ENCODE measurements around the gene MPEG1.

The MPEG1 gene

DNA sequence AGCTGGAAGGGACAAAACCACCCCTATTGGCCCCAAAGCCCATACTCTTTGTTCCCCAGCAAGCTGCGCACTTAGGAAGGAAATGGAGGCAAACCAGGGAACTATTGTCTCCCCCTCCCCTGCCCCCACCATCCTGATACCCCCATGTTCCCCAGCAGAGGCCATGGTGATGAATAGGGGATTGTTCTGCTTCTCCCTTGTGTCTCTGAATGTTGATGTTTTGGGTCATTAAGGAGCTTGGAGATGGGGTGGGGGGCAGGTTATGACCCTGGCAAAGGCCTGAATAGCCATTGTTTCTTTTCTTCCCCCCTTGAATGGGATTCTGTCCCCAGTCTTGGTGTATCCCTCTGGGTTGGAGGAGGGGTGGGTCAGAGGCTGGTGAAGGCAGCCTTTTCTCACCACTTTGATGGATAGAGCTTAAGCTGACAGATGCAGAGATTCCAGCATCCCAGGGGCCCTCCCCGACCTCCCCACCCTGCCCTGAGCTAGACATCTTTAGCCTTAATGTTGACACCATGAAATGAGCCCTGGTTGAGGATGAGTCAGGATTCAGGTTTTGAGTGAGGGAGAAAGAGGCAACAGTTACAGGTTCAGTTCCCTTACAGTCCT is 32.5 kb downstream of the MPEG1 start:
- TF ChIP-seq, protein P1, sequence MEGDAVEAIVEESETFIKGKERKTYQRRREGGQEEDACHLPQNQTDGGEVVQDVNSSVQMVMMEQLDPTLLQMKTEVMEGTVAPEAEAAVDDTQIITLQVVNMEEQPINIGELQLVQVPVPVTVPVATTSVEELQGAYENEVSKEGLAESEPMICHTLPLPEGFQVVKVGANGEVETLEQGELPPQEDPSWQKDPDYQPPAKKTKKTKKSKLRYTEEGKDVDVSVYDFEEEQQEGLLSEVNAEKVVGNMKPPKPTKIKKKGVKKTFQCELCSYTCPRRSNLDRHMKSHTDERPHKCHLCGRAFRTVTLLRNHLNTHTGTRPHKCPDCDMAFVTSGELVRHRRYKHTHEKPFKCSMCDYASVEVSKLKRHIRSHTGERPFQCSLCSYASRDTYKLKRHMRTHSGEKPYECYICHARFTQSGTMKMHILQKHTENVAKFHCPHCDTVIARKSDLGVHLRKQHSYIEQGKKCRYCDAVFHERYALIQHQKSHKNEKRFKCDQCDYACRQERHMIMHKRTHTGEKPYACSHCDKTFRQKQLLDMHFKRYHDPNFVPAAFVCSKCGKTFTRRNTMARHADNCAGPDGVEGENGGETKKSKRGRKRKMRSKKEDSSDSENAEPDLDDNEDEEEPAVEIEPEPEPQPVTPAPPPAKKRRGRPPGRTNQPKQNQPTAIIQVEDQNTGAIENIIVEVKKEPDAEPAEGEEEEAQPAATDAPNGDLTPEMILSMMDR (IDR thresholded peaks at IDR 0.05; ENCODE audit: low read length, missing control alignments) = no peak
- H3K4me3 ChIP-seq (replicated peaks; ENCODE audit: low read depth, low read length) = no peak overlapping the region
- DNase-seq (ENCODE audit: low read depth) = no peak

DNA sequence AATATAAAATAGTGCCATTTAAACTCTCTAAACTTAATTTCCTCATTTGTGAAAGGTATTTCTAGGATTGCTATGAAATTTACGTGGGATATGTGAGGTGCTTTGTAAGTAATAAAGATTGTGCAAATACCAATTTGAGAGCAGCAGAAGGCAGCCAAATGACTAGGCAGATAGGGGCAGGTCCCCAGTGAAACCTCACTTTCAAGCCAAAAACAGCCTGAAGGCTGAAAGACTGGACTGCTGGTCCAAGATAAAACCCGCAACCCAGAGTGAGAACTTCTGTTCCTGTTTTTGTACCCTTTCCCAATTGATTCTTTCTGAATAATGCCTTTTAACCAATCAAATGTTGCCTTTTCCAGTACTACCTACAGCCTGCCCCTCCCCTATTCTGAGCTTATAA is 33.6 kb downstream of the MPEG1 start:
- TF ChIP-seq, protein P1 (IDR thresholded peaks at IDR 0.05; ENCODE audit: low read length, missing control alignments) = no peak
- no peak for DNase-seq (ENCODE audit: low read depth)

DNA sequence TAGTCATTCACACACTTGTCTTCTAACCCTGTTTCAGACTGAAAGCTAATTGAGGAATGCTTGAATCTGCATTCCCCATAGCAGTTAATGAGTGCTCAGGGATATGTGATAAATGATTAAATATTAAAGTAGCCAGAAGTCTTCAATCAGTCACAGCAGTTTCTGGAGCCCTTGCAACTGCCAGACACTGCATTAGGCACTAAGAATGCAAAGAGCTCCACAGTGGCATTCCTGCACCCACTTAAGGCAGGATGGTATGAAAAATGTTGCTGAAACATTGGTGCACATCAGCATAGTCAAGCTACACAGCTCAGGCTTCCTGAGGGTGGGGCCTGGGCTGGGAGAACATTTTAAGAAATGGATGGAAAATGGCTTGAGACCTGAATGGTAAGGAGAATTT is 34.3 kb downstream of the MPEG1 start:
- no peak overlapping the region for H3K4me3 ChIP-seq (replicated peaks; ENCODE audit: low read depth, low read length)
- no peak for DNase-seq (ENCODE audit: low read depth)
- TF ChIP-seq, protein P1 (IDR thresholded peaks at IDR 0.05; ENCODE audit: low read length, missing control alignments) = no peak

More for the DNA sequence above, 33.6 kb downstream of the MPEG1 start:
- H3K4me3 ChIP-seq (replicated peaks; ENCODE audit: low read depth, low read length) = no peak overlapping the region

DNA sequence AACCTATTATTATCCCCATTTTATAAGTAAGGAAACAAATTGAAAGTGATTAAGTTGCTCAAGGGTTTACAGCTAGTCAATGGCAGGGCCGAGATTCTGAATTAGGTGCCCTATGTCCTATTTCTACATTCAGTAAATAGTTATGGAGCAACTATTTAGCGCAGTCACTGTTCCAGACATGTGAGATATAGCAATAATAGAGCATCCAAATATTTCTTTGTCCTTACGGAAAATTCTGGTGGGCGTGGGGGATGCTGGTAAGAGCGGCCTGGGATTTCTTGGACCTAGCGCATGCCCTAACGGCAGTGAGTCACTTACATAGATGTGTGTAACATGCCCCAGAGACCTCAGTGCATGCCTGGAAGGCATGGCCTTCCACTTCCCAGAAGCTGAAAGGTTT is 36.4 kb downstream of the MPEG1 start:
- TF ChIP-seq, protein P1 (IDR thresholded peaks at IDR 0.05; ENCODE audit: low read length, missing control alignments) = no peak
- H3K4me3 ChIP-seq (replicated peaks; ENCODE audit: low read depth, low read length) = no peak overlapping the region
- DNase-seq (ENCODE audit: low read depth) = no peak

DNA sequence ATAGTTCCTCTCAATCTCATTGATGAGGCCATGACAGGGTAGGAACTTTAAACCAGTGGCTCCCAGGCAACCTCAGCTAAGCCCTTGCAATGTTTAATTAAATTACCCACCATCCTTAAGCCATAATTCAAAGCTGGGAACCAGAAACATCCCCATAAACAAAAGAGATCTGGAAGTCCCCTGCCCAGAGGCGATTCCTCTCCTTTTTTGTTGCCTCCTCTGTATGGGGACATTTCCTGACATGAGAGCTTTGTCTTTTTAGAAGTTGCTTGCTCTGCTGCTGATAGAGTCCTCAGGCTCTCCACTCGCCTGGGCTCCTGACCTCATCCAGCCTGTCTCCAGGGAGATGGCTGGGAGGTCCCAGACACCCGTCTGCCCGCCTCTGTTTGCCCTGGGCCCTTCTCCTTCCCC is 37.6 kb downstream of the MPEG1 start:
- no peak overlapping the region for H3K4me3 ChIP-seq (replicated peaks; ENCODE audit: low read depth, low read length)
- TF ChIP-seq, protein P1 (IDR thresholded peaks at IDR 0.05; ENCODE audit: low read length, missing control alignments) = no peak
- DNase-seq (ENCODE audit: low read depth) = no peak

DNA sequence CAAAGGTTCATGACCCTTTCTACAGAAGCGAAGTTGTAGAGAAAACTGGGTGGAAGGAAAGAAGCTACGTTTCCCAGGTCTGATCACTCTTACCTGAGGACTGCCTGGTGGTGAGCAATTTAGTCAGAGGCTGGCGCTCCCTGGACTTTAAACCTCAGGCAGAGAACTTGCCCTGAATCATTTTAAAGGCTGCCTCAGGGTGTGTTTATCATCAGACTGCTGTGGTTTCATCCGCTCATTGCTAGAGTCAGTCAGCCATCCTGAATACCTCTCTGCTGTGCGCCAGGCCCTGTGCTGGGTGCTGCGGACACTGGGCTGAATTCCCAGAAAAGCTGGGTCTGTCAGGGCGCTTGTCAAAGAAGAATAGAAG is 38.1 kb downstream of the MPEG1 start:
- TF ChIP-seq, protein P1 (IDR thresholded peaks at IDR 0.05; ENCODE audit: low read length, missing control alignments) = no peak

DNA sequence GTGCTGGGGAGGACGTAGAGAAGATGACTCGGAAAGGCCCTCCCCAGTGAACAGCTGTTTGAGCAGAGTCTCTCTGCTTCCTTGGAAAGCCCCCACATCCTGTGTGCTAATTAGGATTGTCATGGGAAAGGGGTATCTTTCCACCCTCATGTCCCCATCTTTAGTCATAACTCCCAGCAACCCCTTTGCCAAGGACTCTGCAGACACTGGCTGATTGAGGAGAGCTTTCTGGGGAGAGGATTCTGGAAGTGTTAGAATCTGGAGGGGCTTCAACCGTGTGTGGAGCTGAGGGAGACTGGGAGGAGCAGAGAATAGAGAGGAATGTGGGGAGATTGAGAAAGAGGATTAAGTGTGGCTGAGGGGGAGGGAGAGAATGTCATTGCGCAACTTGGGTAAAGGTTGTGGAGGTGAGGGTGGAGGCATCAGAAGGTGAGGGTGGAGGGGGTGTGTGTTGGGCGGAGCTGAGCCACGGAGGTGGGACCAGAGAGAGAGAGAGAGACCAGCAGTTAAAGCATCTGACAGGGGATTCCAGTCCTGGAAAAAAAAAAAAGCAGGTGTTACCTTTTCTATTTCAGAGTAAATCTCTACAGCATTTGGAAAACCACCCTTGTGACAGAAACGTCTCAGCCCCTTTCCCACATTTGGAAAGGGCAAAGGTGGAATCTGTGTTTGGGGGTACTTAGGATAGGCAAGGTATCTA is 38.6 kb downstream of the MPEG1 start:
- DNase-seq (ENCODE audit: low read depth) = peak; percentile 48

More for the DNA sequence above, 38.1 kb downstream of the MPEG1 start:
- DNase-seq (ENCODE audit: low read depth) = peak; percentile 14
- H3K4me3 ChIP-seq (replicated peaks; ENCODE audit: low read depth, low read length) = no peak overlapping the region

More for the DNA sequence above, 38.6 kb downstream of the MPEG1 start:
- TF ChIP-seq, protein P1 (IDR thresholded peaks at IDR 0.05; ENCODE audit: low read length, missing control alignments) = no peak
- H3K4me3 ChIP-seq (replicated peaks; ENCODE audit: low read depth, low read length) = peak overlapping the region; percentile 70

Data from fibroblast of pulmonary artery (primary cell).